Ovary (tissue), 9 donors: ENCODE results near the gene DDB1. TPM values are rescaled to one million over a fixed set of nuclear protein-coding genes. Genes with fewer than 3 reads are reported as not detected.

Source experiments
- DNase-seq, 5 donors: peaks; one replicate each; pipeline ENCODE4 v3.0.0-alpha.2; 2019 to 2020
- H3K27ac ChIP-seq, 2 donors: fragments of 200-600 bp; one replicate each; pipeline versions ENCODE4 v1.5.1 to v1.8.0; 2019 to 2022
- H3K27me3 ChIP-seq: fragments of 200-600 bp; one replicate; pipeline ENCODE4 v1.8.0; 2022
- H3K36me3 ChIP-seq: fragments of 200-600 bp; sonication (generic); one replicate; pipeline ENCODE4 v1.5.1; 2019
- H3K4me1 ChIP-seq: one replicate; pipeline ENCODE4 v1.8.1; 2013; ENCODE audit warnings: mild to moderate bottlenecking, moderate library complexity; ENCODE audit not compliant: insufficient read depth
- H3K4me3 ChIP-seq: fragments of 200-600 bp; sonication (generic); one replicate; pipeline ENCODE4 v1.5.1; 2017
- H3K9me3 ChIP-seq, 2 donors: fragments of 200-600 bp in 1 of 2; sonication (generic) in 1 of 2; one replicate each; pipeline versions ENCODE4 v1.5.1 to v1.8.1; 2013 to 2019; ENCODE audit warnings: mild to moderate bottlenecking in 1 of 2, moderate library complexity in 1 of 2
- CTCF ChIP-seq, 3 donors: fragments of 450-650 bp in 2 of 3; fragments of 200-600 bp in 1 of 3; IDR thresholded peaks; one replicate each; pipeline versions ENCODE4 v1.5.1 to v1.8.0; 2016 to 2022; ENCODE audit warnings: antibody characterized with exemption in 3 of 3, mild to moderate bottlenecking in 1 of 3
- EP300 ChIP-seq: sonication (generic); formaldehyde crosslinking; IDR thresholded peaks from one replicate; pipeline ENCODE4 v1.6.1; 2017; ENCODE audit warnings: antibody characterized with exemption
- POLR2A ChIP-seq: fragments of 450-650 bp; IDR thresholded peaks from one replicate; pipeline ENCODE4 v1.6.1; 2017; ENCODE audit warnings: antibody characterized with exemption, mild to moderate bottlenecking, moderate library complexity
- WGBS, 3 donors: extraction: QIAGEN DNeasy Blood & Tissue Kit in 1 of 3; methylation state at CpG; one replicate each; pipeline versions ENCODE4 v1.1.5 to v1.1.7; 2013 to 2017; 5-methylcytosine and 5-hydroxymethylcytosine counted together
- intact Hi-C, 4 donors: fragments of 100-400 bp; cut with DNase I; formaldehyde crosslinking; loops; one replicate each; pipeline versions ENCODE4 v1.11.0 to v1.15.1; 2022 to 2023
- polyA plus RNA-seq, 2 donors: library from polyadenylated mRNA; stranded (reverse); fragments of 200-250 nt in 1 of 2; fragments of 350-450 nt in 1 of 2; fragmentation: Illumina TruSeq in 1 of 2; extraction: RNeasy Lipid Tissue Mini Kit (QIAGEN cat#74804) in 1 of 2; gene quantifications; one replicate each; pipeline ENCODE4 v1.2.3, GENCODE V29; 2013 to 2014
- total RNA-seq, 7 donors: library from RNA; depleted of rRNA in 2 of 7; stranded (reverse); fragments of >200 nt in 2 of 7; fragmentation: NEBNext Ultra II Directional in 3 of 7; extraction: Animal tissue kit (Norgen Biotek cat#: 25700) in 3 of 7; gene quantifications; one replicate each; pipeline versions ENCODE4 v1.1.0 to v1.2.4, GENCODE V29; 2016 to 2023
- donor health status: DM: no; HTN: no; CAD: no; lungs with moderate emphysema.
- donor health status: DM: no; HTN: no; CAD: no.
- donor health status: Bipolar disorder and iron deficiency.
- donor health status: DM: yes; HTN: yes; CAD: no.
- donor health status: DM: no; HTN: no; CAD: no.
- donor health status: DM: yes; HTN: yes; CAD: no.

DDB1 gene
- total and polyA plus RNA-seq, 9 donors, result 117 to 270 (median 217) TPM

GRCh38 chr11:61292356-61292755, 40.5 kb downstream of the DDB1 start:
- TF ChIP-seq POLR2A (no peak), EP300 (no peak), CTCF (IDR thresholded peaks at IDR 0.05) (no peak)
- H3K27me3 ChIP-seq, result no peaks in the 10 kb centered on the region
- H3K36me3 ChIP-seq, result no peaks in the 10 kb centered on the region
- H3K9me3 ChIP-seq, result no peaks in the 10 kb centered on the region
- DNase-seq, result no peak
- no peak overlapping the region for H3K27ac ChIP-seq
- intact Hi-C loops, result no loop called here
- H3K4me1 ChIP-seq, result peaks cover 14% of the 10 kb centered on the region
- H3K4me3 ChIP-seq, result no peak overlapping the region
- WGBS, 3 donors, result 86 to 93% (median 88%) methylated on average over 2 of the region's 2 CpGs

GRCh38 chr11:61290905-61291690, 41.8 kb downstream of the DDB1 start:
- TF ChIP-seq EP300 (no peak), CTCF (IDR thresholded peaks at IDR 0.05) (no peak), POLR2A (no peak)
- no peak for DNase-seq
- WGBS, 3 donors, result 88 to 90% (median 90%) methylated on average over 12 of the region's 12 CpGs

DNA sequence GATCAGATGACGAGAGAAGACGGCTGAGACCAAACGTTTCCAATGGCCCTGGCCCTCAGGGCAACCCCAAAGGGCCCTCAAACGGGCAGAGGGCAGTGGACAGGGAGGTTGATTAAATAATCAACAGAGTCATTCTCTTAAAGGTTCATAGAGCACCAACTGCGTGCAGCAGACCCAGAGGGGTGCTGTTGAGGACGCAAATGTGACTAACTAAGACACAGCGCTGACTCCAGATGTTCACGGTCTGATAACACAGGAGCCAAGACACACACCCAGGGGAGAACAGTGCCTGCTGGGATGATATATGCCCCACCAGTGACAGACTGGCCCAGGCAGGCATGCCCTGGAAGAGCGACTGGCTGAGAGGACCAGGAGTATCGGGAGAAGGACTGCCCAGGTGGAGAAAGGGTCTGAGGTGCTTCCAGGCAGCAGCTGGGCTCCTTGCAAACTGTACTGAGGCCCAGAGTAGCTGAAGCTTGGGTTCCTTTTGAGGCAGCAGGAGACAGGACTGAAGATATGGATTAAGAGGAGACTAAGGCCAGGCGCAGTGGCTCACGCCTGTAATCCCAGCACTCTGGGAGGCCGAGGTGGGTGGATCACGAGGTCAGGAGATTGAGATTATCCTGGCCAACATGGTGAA, 45.4 kb downstream of the DDB1 start:
- Histone ChIP-seq H3K9me3 (no peaks in the 10 kb centered on the region), H3K27ac (no peak overlapping the region), H3K4me1 (no peaks in the 10 kb centered on the region), H3K27me3 (no peaks in the 10 kb centered on the region), H3K4me3 (no peak overlapping the region), H3K36me3 (no peaks in the 10 kb centered on the region)
- DNase-seq, result no peak
- TF ChIP-seq CTCF (IDR thresholded peaks at IDR 0.05) (no peak), POLR2A (no peak), EP300 (no peak)
- WGBS, 3 donors, result 89 to 92% (median 90%) methylated on average over 14 of the region's 14 CpGs
- intact Hi-C loops, result no loop called here

More at GRCh38 chr11:61290905-61291690, 41.8 kb downstream of the DDB1 start:
- Histone ChIP-seq H3K4me1 (peaks cover 12% of the 10 kb centered on the region), H3K9me3 (no peaks in the 10 kb centered on the region), H3K27me3 (no peaks in the 10 kb centered on the region), H3K27ac (no peak overlapping the region), H3K4me3 (no peak overlapping the region), H3K36me3 (no peaks in the 10 kb centered on the region)
- intact Hi-C loops, result no loop called here

DNA sequence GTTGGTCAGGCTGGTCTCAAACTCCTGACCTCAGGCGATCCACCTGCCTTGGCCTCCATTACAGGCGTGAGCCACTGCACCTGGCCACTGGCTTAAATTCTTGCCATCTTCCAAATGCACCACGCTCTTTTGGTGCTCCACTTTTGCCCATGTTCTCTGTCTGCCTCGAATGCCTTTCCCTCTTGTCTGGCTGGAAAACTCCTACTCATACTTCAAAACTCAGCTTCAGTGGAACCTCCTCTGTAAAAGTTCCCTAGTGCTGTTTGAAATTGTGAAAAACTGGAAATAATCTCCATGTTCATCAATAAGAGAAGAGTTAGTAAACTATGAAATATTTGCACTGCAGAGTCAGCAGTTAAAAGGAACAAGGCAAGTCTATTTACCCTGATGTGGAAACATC, 49.3 kb downstream of the DDB1 start:
- TF ChIP-seq EP300, result no peak
- no peak for TF ChIP-seq POLR2A
- no peak for TF ChIP-seq CTCF (IDR thresholded peaks at IDR 0.05)
- H3K27ac ChIP-seq, result no peak overlapping the region
- H3K36me3 ChIP-seq, result no peaks in the 10 kb centered on the region
- DNase-seq, result no peak
- H3K4me3 ChIP-seq, result no peak overlapping the region
- no peaks in the 10 kb centered on the region for H3K27me3 ChIP-seq
- intact Hi-C loops, result no loop called here
- WGBS, 3 donors, result 88 to 95% (median 94%) methylated on average over 4 of the region's 4 CpGs
- peaks cover 2% of the 10 kb centered on the region for H3K4me1 ChIP-seq
- H3K9me3 ChIP-seq, result no peaks in the 10 kb centered on the region
